ENCODE measurements around the gene UBE3C.

UBE3C gene

DNA sequence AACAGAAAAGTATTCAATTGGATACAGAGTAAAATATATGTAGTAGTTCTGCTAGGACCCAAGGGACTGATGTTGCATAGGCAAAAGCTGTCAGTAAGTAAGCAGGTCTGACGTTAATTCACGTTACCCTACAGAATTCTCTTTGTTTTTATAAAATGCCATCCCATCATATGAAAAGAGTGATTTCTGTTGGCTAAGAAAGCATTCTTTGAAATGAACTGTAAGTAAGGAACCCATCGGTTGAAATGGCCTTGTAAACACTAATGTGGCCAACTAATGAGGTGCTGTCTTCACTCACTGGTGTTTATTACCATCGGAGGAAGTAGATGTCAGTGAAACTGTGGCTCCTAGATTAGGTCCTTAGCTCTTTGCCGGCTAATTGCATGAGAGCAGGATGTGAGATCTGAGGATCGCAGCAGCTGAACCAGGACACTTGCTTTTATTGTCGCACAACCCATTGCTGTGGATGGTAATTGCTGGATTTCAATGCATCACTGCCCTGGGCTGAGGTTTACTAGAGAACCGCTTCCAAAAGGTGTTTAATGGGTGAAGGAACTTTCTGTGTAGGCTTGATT is 49.5 kb downstream of the UBE3C start:
- H3K27ac ChIP-seq, result no peak overlapping the region
- DNase-seq (ENCODE audit: low spot score), result no peak
- ChIA-PET POLR2A (ENCODE audit: low non-redundant PET) (no interaction called here), CTCF (no interaction called here)
- TF ChIP-seq, protein P1, sequence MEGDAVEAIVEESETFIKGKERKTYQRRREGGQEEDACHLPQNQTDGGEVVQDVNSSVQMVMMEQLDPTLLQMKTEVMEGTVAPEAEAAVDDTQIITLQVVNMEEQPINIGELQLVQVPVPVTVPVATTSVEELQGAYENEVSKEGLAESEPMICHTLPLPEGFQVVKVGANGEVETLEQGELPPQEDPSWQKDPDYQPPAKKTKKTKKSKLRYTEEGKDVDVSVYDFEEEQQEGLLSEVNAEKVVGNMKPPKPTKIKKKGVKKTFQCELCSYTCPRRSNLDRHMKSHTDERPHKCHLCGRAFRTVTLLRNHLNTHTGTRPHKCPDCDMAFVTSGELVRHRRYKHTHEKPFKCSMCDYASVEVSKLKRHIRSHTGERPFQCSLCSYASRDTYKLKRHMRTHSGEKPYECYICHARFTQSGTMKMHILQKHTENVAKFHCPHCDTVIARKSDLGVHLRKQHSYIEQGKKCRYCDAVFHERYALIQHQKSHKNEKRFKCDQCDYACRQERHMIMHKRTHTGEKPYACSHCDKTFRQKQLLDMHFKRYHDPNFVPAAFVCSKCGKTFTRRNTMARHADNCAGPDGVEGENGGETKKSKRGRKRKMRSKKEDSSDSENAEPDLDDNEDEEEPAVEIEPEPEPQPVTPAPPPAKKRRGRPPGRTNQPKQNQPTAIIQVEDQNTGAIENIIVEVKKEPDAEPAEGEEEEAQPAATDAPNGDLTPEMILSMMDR (conservative IDR thresholded peaks at IDR 0.05; ENCODE audit: low read depth), result no peak

DNA sequence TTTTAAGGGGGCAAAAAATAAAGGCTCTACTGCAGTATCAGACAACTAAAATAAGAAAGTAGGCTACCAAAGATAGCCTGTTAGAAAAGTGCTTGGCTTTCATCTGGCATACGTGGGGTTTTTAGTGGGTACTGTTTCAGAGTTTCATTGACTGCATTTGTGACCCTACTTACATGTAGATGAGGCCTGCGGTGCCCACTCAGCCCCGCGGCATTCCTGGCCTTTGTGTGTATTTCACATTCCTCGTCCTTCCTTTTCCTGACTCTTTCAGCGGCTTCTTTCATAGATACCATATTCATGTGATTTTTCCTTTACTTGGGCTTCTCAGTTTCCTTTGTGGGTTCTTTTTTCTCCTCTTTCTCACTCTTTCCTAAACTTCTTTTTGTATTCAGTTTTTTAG is 50.7 kb downstream of the UBE3C start:
- no peak overlapping the region for H3K27ac ChIP-seq
- ChIA-PET CTCF (no interaction called here), POLR2A (ENCODE audit: low non-redundant PET) (no interaction called here)
- no peak for DNase-seq (ENCODE audit: low spot score)
- TF ChIP-seq, protein P1 (conservative IDR thresholded peaks at IDR 0.05; ENCODE audit: low read depth), result no peak

DNA sequence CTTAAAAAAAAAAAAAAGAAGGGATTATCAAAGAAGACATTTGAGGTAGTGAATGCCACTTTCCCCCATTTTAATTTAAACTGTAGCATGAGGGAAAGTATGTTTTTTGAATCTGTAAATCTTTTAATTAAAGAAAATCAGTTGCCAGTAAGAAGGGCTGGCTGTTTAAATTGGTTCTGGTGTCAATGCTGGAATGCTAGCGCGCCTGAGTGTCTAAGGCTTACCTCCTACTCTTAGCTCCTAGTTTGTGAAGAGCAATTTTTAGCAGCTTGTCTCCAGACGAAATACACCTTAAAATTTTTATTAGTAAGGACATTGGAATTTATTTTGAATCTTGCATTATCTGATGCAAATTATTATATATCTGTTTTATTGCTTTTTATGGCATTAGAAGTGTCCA is 54.1 kb downstream of the UBE3C start:
- ChIA-PET CTCF (no interaction called here), POLR2A (ENCODE audit: low non-redundant PET) (no interaction called here)
- no peak overlapping the region for H3K27ac ChIP-seq
- DNase-seq (ENCODE audit: low spot score), result no peak
- TF ChIP-seq, protein P1 (conservative IDR thresholded peaks at IDR 0.05; ENCODE audit: low read depth), result no peak

DNA sequence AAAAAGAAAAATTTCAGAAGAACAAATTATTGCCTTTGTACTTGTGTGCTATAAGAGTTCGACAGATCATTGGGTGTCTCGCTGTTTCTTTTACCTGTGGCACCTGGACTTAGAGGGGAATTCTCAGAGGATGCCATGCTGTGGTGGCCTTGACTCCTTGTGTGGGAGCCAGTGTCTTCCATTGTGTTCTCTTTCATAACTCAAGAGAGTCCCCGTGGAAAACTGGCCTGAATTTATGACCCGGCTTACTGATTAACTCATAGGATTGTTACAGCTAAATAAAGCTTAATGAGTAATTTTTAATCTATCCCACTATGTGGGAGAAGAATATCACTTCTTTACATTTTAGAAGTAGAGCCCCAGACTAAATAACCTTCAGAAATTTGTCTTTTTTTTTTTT is 54.5 kb downstream of the UBE3C start:
- CTCF ChIA-PET, result no interaction called here
- no peak overlapping the region for H3K27ac ChIP-seq
- TF ChIP-seq, protein P1 (conservative IDR thresholded peaks at IDR 0.05; ENCODE audit: low read depth), result no peak
- POLR2A ChIA-PET (ENCODE audit: low non-redundant PET), result no interaction called here
- DNase-seq (ENCODE audit: low spot score), result no peak

DNA sequence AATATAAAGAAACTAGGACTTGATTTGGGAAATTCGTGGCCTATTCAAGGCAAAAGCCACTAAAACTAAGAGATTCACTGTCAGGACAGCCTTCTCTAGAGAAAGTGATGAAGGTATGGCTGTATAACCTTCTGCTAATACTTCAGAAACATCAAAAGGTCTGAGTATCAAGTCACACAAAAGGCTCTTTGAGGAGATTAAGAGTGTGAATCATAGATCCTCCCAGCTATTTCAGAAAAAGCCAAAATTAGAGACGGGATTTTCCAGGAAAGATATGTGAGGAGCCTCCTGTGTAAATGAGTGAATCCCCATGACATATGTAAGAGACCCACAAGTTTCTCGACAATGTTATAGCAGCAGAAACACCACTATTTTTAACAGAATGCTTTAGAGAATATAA is 56.2 kb downstream of the UBE3C start:
- CTCF ChIA-PET, result no interaction called here
- DNase-seq (ENCODE audit: low spot score), result no peak
- POLR2A ChIA-PET (ENCODE audit: low non-redundant PET), result no interaction called here
- H3K27ac ChIP-seq, result no peak overlapping the region
- TF ChIP-seq, protein P1 (conservative IDR thresholded peaks at IDR 0.05; ENCODE audit: low read depth), result no peak

DNA sequence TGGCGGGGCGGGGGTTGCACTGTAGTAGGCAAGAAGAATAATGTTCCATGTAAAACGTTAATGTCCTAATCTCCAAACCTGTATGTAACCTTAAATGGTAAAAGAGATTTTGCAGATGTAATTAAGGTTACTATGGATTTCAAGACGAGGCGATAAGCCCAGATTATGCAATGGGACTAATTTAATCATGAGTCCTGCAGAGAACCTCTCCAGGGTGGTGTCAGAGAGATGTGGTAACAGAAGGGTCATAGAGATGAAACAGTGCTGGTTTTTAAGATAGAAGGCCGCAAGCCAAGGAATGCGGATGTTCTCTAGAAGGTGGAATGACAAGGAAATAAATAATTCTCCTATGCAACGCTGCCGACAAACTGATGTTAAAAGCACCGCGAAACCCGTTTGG is 57.1 kb downstream of the UBE3C start:
- POLR2A ChIA-PET (ENCODE audit: low non-redundant PET), result no interaction called here

More for the DNA sequence above, 57.1 kb downstream of the UBE3C start:
- CTCF ChIA-PET, result no interaction called here
- no peak overlapping the region for H3K27ac ChIP-seq
- TF ChIP-seq, protein P1 (conservative IDR thresholded peaks at IDR 0.05; ENCODE audit: low read depth), result no peak
- no peak for DNase-seq (ENCODE audit: low spot score)

Data from RWPE1 (cell line).